Fibroblast of skin of abdomen (primary cell): ENCODE results near the gene DNAJC5.
A peak's percentile ranks its signal among the peaks of the same experiment; 100 is the strongest.
"Not testable (repeated sequence)": the region's sequence is repeated elsewhere in the genome, so short reads cannot be mapped to it uniquely, and the experiment has no call there.

Experiments used
- DNase-seq: peaks from one replicate; pipeline ENCODE4 v3.0.0-alpha.2; 2013

The DNAJC5 gene

DNA sequence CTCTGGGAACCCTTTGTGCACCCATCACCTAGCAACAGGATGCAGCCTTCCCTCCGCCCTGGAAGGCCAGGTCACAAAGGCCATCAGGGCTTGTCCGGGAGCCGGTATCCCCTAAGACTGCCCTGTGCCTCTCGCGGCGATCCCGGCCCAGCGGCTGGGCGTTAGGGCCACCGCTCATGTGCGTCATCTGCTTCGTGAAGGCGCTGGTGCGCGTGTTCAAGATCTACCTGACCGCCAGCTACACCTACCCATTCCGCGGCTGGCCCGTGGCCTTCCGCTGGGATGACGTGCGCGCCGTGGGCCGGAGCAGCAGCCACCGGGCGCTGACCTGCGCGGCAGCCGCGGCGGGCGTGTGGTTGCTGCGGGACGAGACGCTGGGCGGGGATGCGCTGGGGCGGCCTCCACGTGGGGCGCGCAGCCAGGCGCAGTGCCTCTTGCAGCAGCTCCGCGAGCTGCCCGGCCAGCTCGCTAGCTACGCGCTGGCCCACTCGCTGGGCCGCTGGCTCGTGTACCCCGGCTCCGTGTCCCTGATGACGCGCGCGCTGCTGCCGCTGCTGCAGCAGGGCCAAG, 33.5 kb upstream of the DNAJC5 start, which contains the start of gene ABHD16B:
Gene ABHD16B, plus strand, starts transcription at position 134 of the 570 bp plus-strand sequence. Its CDS starts 43 bp downstream, at position 177.
- DNase-seq: no peak

DNA sequence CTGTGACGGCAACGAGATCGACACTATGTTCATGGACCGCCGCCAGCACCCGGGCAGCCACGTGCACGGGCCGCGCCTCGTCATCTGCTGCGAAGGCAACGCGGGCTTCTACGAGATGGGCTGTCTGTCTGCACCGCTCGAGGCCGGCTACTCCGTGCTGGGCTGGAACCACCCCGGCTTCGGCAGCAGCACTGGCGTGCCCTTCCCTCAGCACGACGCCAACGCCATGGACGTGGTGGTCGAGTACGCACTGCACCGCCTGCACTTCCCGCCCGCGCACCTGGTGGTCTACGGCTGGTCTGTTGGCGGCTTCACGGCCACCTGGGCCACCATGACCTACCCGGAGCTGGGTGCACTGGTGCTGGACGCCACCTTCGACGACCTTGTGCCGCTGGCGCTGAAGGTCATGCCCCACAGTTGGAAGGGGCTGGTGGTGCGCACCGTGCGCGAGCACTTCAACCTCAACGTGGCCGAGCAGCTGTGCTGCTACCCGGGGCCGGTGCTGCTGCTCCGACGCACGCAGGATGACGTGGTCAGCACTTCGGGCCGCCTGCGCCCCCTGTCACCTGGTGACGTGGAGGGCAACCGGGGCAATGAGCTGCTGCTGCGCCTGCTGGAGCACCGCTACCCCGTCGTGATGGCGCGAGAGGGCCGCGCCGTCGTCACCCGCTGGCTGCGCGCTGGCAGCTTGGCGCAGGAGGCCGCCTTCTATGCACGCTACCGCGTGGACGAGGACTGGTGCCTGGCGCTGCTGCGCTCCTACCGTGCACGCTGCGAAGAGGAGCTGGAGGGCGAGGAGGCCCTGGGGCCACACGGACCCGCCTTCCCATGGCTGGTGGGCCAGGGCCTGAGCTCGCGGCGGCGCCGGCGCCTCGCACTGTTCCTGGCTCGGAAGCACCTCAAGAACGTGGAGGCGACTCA, 32.7 kb upstream of the DNAJC5 start:
- DNase-seq: no peak

DNA sequence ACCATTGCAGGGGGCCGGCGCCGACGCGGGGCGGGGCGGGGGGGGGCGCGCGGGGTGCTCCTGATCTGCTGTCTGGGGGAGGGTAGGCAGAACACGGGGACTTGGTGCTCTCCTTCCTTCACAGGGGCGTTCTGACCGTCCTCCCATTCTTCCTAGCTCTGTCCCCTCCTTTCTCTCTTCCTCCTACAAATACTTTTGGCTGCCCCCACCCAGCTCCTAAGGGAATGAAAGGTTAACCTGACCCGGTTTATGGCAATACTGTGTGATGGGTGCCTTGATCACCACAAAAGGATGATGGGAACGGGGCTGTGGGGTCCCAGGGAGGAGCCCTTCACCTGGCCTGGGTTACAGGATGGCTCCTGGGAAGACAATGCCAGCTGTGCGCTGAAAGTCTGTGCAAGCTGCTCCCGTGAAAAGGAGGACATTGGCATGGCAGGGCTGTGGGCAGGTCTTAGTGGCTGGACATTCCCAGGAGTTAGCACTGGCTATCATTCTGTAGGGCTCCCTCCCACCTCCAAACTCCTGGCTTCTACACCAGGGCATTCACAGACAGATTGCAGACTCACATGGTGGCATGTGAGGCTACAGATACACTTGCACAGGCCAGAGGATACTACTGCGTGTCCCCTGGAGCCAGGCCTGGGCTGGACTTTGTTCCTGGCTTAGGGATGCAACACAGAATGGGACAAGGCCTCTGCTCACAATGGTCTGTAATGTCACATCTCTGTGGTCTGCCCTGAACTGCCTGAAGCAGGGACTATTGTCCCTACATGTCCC, 31.7 kb upstream of the DNAJC5 start:
- DNase-seq: no peak

- peak; percentile 69 for DNase-seq
Measured at GRCh38 chr20:63863798-63864544, 31.0 kb upstream of the DNAJC5 start.

DNA sequence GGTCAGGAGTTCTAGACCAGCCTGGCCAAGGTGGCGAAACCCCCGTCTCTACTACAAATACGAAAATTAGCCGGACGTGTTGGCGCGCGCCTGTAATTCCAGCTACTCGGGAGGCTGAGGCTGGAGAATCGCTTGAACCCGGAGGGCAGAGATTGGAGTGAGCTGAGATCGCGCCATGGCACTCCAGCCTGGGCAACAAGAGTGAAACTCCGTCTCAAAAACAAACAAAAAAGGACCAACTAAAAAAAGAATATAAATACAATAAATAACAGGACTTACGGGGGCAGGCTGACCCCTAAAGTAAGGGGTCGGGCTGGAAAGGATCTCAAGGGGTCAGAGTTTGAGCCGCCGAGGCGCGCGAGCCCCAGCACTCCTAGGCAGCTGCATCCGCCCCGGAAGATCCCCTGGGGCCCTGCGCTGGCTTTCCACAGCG, 30.4 kb upstream of the DNAJC5 start:
- no peak for DNase-seq

- DNase-seq: peak; percentile 98
Measured at GRCh38 chr20:63864978-63865640, 29.8 kb upstream of the DNAJC5 start, which contains the start of gene TPD52L2. TSS of gene TPD52L2 (plus strand) at chr20:63865270. CDS start at chr20:63865366, 96 bp downstream.

DNA sequence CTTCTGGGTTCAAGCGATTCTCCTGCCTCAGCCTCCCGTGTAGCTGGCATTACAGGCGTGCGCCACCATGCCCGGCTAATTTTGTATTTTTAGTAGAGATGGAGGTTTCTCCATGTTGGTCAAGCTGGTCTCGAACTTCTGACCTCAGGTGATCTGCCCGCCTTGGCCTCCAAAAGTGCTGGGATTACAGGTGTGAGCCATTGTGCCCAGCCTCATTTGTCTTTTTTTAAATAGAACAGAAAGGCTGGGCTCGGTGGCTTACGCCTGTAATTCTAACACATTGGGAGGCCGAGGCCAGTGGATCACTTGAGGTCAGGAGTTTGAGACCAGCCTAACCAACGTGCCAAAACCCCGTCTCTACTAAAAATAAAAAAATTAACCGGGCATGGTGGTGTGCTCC, 27.9 kb upstream of the DNAJC5 start:
- DNase-seq: not testable (repeated sequence)

DNA sequence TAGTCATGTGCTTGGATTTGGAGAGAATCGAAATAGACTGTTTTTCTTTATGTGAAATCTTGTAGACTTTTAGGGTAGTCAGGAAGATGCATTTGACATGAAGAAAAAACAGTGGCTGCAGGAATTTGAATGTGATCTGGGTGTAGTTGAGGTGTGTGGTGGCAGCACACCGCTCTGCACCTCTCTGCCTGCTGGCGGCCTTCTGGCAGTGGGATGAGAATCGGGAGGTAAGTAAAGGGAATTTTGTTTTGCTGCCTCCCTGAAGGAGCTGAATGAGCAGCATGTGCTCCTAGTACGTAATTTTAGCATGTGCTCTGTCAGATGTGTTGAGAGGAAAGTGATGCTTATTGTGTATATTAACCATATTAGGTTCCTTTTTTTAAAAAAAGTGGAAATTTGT, 26.7 kb upstream of the DNAJC5 start:
- DNase-seq: no peak

DNA sequence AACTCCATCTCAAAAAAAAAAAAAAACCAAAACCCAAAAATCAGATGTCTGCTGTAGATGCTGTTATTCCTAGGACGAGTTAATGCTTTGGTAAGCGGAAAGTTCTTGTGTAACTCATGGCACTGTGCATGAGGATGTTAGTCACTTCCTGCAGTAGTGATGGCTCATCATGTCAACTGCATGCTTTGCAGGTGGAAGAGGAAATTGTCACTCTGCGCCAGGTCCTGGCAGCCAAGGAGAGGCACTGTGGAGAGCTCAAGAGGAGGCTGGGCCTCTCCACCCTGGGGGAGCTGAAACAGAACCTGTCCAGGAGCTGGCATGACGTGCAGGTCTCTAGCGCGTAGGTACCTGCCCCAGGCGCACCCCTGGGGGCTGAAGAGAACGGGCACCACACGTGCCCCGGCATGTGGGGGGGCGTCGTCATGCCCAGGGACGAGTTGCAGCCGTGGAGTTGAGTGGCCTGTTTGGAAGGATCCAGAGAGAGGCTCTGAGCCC, 21.4 kb upstream of the DNAJC5 start:
- DNase-seq: peak; percentile 45

GRCh38 chr20:63874241-63874640, 20.7 kb upstream of the DNAJC5 start:
- DNase-seq: not testable (repeated sequence)

- DNase-seq: no peak
Measured at GRCh38 chr20:63876489-63877036, 18.4 kb upstream of the DNAJC5 start.

- no peak for DNase-seq
Measured at GRCh38 chr20:63877755-63878470, 17.0 kb upstream of the DNAJC5 start.

GRCh38 chr20:63878899-63879663, 15.8 kb upstream of the DNAJC5 start:
- DNase-seq: no peak

- DNase-seq: not testable (repeated sequence)
Measured at GRCh38 chr20:63880901-63881300, 14.0 kb upstream of the DNAJC5 start.

DNA sequence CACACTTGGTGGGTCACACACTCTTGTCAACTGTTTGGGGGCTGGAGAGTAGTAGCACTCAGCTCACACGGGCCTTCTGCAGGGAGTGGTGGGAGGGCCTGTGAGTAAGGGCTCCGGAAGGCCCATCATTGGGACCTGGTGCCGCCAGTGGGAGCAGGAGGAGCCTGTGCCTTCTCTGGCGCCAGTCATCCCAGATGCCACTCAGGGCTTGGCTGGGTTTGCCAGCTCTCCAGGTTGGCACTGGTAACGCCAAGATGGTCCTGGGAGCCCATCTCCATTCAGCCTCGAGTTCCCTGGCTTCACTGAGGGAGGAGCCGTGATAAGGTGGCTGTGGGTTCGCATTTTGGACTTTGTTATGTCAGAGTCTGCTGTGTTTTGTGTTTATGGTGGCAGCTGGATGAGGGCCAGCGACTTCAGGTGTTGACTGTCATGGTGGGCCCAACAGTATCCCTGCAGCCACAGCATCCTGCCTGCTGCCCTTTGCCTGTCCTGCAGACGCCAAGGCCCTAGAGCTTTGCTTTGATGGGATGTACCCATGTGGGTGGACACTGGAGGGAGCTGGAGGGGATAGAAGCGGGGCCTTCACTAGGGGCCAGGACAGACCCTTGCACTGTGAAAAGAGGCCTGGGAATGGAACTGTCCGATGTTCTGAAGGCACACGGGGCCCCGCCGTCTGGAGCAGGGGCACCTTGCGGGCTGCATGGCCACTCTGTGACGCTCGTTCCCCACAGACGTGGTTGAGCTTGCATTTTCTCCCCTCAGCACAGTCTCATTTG, 13.3 kb upstream of the DNAJC5 start:
- DNase-seq: no peak

DNA sequence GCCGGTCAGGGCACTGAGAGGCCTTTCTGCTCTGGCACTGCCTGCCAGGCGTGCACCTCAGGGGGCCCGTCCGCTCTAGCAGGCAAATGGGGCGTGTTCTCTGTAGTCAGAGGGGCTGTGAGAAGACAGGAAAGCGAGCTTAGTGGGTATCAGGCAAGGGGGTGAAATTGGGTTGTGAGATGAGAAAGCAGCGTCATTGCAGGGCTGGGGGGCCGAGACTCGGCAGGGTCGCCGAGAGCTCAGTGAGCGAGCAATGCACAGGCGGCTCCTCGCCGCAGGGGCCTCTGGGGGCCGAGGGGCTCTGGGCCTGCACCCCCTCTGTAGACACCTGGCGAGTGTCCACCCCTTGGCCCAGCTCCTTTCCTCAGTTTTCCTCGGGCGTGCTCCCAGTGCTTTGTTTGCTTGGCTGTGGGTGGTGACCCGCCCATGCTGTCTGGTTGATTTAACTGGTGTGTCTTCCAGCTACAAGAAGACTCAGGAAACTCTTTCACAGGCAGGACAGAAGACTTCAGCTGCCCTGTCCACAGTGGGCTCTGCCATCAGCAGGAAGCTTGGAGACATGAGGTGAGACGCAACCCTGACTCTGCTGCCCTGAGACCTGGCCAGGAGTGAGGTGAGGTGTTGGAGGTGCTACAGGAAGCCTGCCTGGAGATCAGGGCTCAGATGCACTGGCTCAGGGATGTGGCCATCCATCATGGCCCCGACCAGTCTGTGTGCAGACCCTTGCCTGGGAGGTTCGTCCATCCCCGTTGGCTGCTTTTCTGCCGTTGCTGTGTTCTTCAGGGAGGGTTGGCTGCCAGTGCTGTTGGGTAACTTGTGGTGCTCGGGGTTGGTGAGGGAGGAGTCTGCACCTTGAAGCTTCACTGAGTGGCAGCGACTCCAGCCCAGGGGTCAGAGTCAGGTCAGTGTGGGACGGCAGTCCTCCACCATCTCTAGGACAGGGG, 12.4 kb upstream of the DNAJC5 start:
- DNase-seq: no peak

DNA sequence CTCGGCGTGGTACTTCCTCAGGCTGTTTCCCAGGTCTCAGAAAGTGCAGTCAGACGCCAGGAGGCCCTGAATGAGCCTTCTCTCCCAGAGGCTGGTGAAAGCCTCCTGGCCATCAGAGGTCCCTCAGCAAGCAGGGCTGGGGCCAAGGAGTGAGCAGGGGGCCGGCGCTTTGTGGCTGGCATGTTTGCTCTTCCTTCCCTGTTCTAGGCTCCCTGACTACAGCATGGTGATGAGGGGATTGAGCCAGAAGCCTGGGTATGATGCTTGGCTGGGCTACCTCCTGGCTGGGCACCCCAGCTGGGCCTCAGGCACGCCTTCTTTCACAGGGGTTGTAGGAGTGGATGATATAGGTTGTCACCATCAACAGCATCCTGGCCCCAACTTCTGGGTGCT, 11.7 kb upstream of the DNAJC5 start:
- DNase-seq: no peak
